HG03460 (cell line): ENCODE measurements around the gene FRMD4A.

Experiments used
- ATAC-seq: cut with Tn5 transposase; IDR thresholded peaks from one replicate; pipeline ENCODE4 v1.9.1; 2021; ENCODE audit not compliant: unreplicated experiment

FRMD4A gene

GRCh38 chr10:13892871-13893270 lies 437.9 kb downstream of the FRMD4A start:
- ATAC-seq = no peak

DNA sequence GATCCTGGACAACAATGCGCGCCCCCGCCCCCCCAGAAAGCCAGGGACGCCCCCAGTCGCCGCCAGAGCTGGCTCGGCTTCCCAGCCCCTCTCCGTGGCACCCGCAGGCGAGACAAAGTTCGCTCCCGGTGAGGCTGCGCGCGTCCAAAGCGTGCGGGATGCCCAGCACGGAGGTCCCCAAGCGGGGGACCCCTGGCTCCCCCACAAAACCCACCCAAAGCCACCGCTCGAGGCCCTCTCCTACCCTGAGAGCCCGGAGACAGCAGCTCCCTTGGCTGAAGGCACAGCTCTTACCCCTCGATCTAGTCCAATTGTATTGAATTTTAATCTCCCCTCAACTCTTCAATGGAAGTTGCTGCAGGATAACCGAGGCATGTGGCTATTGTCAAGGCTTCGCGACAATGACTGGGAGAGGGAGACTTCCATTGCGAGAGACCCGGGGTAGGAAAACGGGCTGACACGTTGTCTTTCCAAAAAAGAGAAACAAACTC lies 438.7 kb downstream of the FRMD4A start:
- ATAC-seq = no peak

GRCh38 chr10:13891128-13892000 lies 439.4 kb downstream of the FRMD4A start:
- no peak for ATAC-seq

GRCh38 chr10:13890233-13891127 lies 440.2 kb downstream of the FRMD4A start:
- ATAC-seq = no peak

GRCh38 chr10:13887761-13888160 lies 443.0 kb downstream of the FRMD4A start:
- no peak for ATAC-seq

GRCh38 chr10:13885238-13885990 lies 445.3 kb downstream of the FRMD4A start:
- ATAC-seq = no peak

DNA sequence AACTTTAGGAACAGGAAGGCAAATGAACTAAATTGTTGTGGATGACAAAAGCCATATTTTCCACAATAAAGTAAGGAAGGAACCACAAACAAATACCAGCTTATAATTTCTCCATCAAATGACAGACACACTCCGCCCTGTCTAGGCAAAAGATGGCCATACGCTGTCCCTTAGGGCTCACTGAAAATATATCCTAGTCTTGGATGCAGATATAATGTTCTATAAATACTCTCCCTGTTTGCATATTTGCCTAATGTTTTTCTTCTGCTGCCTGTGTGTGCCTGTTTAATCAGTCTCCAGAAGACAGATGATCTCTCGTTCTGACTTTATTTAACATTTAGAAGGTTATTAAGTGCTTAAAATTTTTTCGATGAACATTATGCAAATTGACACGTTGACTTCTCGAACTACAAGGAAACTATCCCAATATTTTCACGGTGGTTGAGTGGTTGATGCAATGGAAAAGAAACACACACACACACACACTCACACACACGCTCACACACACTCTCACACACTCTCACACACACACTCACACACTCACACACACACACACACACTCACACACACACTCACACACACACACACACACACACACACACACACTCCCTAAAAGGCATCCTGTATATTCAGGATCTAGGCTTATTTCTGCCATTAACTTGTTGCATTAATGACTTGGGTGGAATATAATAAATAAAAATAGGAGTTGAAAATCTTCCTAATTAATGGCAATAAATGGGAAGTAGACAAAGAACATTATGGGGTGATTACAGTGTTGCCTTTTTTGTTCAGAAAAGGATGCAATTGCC lies 446.9 kb downstream of the FRMD4A start:
- no peak for ATAC-seq

DNA sequence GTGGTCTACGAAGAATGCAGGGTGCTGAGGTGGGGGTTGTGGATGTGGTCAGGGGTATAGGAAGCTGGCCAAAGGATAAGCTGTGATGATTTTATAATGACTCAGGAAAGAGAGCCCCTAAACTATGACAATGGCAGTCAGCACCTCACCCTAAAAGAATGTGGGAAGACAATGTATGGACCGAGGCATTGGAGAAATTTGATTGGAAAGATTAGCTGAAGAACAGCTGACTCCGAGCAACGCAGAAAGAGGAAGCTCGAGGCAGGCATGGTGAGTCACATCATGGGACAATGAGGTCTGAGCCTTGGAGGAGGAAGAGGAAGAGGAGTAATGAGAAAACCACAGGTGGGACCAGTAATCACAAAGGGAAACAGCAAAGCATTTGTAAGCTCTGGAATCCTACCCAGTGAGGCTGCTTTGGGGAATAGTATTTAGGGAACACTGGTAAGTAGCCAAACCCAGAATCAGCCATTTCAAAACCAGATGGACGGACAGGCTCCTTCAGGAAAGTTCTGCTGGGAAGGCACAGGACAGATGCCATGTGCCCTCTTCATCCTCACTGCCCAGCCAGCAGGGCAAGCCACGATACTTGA lies 448.5 kb downstream of the FRMD4A start:
- ATAC-seq = no peak

GRCh38 chr10:13880760-13881159 lies 450.0 kb downstream of the FRMD4A start:
- no peak for ATAC-seq

DNA sequence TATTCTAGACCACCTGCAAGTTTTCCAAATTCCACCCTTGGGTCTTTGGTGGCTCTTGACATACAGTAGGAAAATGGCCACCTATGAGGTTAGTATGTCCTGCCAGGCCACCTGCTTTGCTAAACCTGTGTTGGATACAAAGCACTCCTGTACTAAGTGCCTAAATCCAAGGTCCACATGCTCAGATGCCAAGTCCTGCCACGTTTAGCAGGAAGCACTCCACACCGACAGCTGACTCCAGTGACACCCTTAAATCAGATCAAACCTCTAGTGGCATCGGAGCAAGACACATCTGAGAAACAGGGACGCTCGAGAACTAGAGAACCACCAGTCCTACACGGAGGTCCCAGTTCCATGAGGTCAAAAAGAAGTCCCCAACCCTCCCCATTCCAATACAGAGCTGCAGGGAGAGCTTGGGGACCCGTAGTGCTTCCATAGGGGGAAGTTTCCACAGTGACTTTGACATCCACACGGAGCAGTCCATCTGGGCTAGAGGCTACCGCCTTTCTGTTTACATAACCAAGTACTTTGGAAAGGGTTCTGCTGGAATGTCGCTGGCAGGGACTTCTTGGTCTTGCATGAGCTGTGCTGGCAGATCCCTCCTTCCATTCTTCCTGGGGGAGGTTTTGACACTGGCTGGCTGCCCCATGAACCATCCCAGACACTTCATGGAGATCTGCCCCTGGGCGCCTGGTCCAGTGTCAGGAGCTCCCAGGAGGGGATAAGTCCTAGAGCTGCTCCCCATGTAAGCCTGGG lies 453.4 kb downstream of the FRMD4A start:
- ATAC-seq = no peak

DNA sequence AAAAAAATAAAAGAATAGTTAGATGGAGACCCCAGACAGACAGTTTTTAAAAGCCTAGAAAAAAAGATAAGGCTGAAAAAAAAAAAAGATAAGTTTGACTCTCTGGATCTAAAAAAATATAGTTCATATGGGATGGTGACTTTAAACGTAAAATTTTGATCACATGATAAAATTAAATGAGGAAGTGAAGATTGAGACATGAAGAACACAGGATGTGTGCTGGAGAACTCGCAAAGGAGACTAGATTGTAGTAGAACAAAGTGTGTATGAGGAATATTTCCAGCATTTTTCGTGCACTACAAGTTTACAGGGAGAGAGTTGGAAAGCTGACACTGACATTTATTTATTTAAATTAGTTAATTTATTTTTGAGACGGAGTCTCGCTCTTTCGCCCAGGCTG lies 457.5 kb downstream of the FRMD4A start:
- no peak for ATAC-seq

DNA sequence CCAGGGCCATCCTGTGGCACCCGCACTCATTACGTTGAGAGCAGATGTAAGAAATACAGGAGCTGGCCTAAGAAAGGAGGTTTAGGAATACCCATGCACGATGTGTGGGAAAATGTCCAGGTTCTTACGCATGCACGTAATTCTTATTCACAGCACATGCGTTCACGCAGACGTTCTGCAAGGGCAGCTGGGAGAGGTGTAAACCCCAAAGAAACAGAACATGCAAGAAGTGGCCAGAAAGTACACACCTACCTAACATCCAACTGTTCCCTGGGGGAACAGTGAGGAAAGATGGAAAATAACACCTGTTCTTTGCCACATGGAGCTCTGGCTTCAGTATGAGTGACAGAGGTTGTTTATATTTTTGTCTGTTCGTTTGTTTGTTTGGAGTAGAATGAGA lies 458.3 kb downstream of the FRMD4A start:
- no peak for ATAC-seq

DNA sequence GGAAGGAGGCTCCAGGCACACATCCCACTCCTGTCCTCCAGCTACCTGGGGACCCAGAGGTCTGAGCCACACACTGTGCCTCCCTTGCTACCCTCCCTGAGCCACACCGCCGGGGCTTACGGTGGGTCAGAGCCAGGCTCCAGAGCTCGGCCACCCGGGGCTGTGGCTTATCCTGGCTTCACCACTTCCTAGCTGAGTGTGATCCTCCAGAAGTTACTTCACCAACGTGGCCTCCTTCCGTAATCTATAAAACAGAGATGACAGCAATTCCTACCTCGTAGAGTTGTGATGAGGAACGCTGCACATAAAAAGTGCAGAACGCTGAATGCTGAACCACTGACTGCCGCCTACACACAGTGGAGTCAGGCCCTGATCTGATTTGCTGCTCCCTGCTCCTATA lies 458.9 kb downstream of the FRMD4A start:
- ATAC-seq = no peak

- no peak for ATAC-seq
Observed at GRCh38 chr10:13871011-13871410, 459.7 kb downstream of the FRMD4A start.

DNA sequence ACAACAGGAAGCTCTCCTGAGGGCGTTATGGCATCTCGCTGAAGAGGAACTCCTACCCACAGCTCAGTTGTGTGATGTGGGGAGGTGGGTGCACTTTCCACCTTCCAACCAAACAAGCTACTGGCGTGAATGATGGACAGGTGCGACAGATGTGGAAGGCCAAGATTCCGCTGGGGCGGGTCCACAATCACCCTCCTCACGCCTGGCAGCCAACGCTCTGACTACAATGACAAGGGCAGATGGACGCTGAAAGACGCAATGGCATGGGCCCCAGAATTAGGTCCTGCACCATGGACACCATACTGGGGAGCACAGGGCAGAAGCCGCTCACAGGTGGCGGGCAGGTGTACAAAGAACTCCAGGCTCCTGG lies 461.4 kb downstream of the FRMD4A start:
- ATAC-seq = no peak

- no peak for ATAC-seq
Observed at GRCh38 chr10:13868528-13869294, 462.0 kb downstream of the FRMD4A start.

DNA sequence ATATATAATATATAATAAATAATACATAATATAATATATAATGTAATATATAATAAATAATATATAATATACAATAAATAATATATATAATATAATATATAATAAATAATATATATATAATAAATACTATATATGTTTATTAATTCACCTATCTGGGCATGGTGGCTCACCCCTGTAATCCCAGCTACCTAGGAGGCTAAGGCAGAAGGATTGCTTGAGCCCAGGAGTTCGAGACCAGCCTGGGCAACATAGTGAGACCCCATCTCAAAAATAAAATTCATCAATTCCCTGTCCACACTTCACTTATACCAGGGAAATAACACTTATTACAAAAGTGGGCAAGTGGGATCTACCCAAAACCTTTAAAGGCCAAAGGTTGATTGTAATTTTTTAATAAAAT lies 462.9 kb downstream of the FRMD4A start:
- no peak for ATAC-seq

GRCh38 chr10:13865758-13866491 lies 464.8 kb downstream of the FRMD4A start:
- ATAC-seq = no peak
